Measurements from ENCODE around the gene TMEM121. TPM values are rescaled to one million over a fixed set of nuclear protein-coding genes. Genes with fewer than 3 reads are reported as not detected.
"Not testable (repeated sequence)": the region's sequence is repeated elsewhere in the genome, so short reads cannot be mapped to it uniquely, and the experiment has no call there.

Gene TMEM121
- total RNA-seq, 1 donor from 2014 or later = 4.0 TPM

DNA sequence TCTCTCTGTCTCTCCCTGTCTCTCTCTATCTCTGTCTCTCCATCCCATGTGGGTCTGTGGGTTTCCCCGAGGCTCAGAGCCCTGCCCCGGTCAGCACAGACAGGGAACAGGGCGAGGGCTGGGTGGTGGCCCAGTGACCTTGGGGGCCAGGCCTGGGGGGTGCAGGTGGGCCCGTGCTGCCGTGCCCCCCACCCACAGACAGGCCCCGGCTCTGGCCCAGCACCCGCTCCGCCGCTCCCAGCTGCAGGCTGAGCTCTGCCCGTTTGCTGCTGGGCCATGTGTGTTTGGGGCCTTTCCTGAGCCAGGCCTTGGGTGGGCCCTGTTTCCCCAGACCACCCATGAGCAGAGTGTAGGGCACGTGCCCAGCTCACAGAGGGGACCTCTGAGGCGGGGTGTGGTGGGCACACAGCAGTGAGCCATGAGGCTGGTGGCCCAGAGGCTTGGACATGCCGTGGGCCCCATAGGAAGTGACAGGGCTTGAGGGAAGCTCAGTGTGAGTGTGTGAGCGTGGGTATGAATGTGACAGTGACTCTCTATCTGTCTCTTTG, 51.0 kb downstream of the TMEM121 start:
- intact Hi-C loops (cut with micrococcal nuclease) = no loop called here
- DNase-seq = no peak

DNA sequence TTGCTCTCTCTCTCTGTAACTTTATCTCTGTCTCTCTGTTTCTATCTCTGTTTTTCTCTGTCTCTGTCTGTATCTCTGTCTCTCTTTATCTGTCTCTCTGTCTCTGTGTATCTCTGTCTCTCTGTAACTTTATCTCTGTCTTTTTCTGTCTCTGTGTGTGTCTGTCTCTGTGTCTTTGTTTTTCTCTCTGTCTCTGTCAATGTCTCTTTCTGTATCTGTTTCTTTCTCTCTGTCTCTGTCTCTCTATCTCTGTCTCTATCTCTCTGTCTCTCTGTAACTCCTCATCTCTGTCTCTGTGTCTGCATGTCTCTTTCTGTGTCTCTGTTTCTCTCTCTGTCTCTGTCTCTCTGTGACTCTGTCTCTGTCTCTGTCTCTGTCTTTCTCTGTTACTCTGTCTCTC, 51.7 kb downstream of the TMEM121 start:
- intact Hi-C loops (cut with micrococcal nuclease) = no loop called here

More for the DNA sequence above, 51.0 kb downstream of the TMEM121 start:
- ATAC-seq = no peak

DNA sequence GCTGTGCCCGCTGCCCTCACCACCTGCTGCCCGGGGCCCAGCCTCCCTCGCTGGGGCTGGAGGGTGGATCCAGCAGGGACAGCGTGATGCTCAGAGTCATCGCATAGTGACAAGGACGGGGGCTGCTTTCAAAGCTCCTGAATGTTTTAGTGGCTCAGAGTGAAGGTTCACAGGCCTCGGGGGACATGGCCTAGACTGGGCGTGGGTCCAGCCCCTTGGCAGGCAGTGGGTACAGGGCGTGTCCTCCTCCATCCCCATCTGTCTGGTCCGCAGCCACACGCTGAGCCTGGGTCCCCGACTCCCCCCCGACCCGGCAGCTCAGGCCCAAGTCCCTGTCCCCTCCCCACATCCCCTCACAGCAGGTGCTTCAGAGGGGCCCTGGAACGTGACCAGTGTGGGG, 52.8 kb downstream of the TMEM121 start:
- intact Hi-C loops (cut with micrococcal nuclease); DNase-seq: not testable (repeated sequence)
- ATAC-seq = peak; percentile 56

More for the DNA sequence above, 51.7 kb downstream of the TMEM121 start:
- ATAC-seq = no peak
- no peak for DNase-seq

Other genes starting within 250 kb of the TMEM121 start
- 20.3 TPM for gene BRF1, start 225.6 kb upstream of the TMEM121 start, total RNA-seq
- gene PACS2, start 211.8 kb upstream of the TMEM121 start, total RNA-seq = 76.2 TPM
- 1.6 TPM for gene TEX22, start 128.0 kb upstream of the TMEM121 start, total RNA-seq
- gene MTA1, start 106.8 kb upstream of the TMEM121 start, total RNA-seq = 201 TPM
- gene CRIP2, start 51.8 kb upstream of the TMEM121 start, total RNA-seq = 1,036 TPM
- gene CRIP1, start 39.7 kb upstream of the TMEM121 start, total RNA-seq = 59.4 TPM
- gene TEDC1, start 35.3 kb upstream of the TMEM121 start, total RNA-seq = 5.1 TPM